H1 (cell line): Measurements from ENCODE around the gene AKR1B1. TPM values are rescaled to one million over a fixed set of nuclear protein-coding genes. Genes with fewer than 3 reads are reported as not detected.

Experiments
- CTCF ChIA-PET: fragments of 300-600 bp; sonication (Branson Sonifier 250); formaldehyde crosslinking; loops from one replicate; lab custom pipeline; 2021; ENCODE audit not compliant: partially characterized antibody; lab: Charles Lee
- POLR2A ChIA-PET: fragments of 300-600 bp; sonication (Branson Sonifier 250); formaldehyde crosslinking; loops from one replicate; lab custom pipeline; 2021; ENCODE audit warnings: inconsistent platforms; ENCODE audit not compliant: partially characterized antibody; lab: Charles Lee
- DNase-seq, 2 experiments: peaks; one replicate each; pipeline versions ENCODE4 v3.0.0 to v3.0.0-alpha.2; 2010 to 2022; ENCODE audit warnings: low spot score in 2 of 2, low read depth in 1 of 2, mixed read lengths in 1 of 2
- FAIRE-seq: peaks from 2 replicates; lab custom pipeline; 2011; peaks lifted over from hg19 to GRCh38; lab: Jason Lieb, UNC
- H2AFZ ChIP-seq: 2 replicates; pipeline ENCODE4 v1.8.1; 2012; ENCODE audit warnings: low read length, inconsistent platforms
- H2AK5ac ChIP-seq: 2 replicates; pipeline ENCODE4 v1.6.1; 2013; ENCODE audit warnings: low read depth, low read length
- H2BK120ac ChIP-seq: replicated peaks from 2 replicates; pipeline ENCODE3; 2013; ENCODE audit warnings: low read depth, low read length, inconsistent platforms
- H2BK12ac ChIP-seq: 2 replicates; pipeline ENCODE4 v1.6.1; 2013; ENCODE audit warnings: low read depth, low read length
- H2BK15ac ChIP-seq: 2 replicates; pipeline ENCODE4 v1.6.1; 2013; ENCODE audit warnings: low read length
- H2BK20ac ChIP-seq: 2 replicates; pipeline ENCODE4 v1.6.1; 2013; ENCODE audit warnings: low read length
- H2BK5ac ChIP-seq: 2 replicates; pipeline ENCODE4 v1.6.1; 2013; ENCODE audit warnings: low read depth, low read length
- H3K14ac ChIP-seq: 2 replicates; pipeline ENCODE4 v1.6.1; 2013; ENCODE audit warnings: inconsistent platforms; ENCODE audit not compliant: insufficient read length
- H3K18ac ChIP-seq: 2 replicates; pipeline ENCODE4 v1.6.1; 2013; ENCODE audit warnings: low read length; ENCODE audit errors: extremely low read depth
- H3K23ac ChIP-seq: 2 replicates; pipeline ENCODE4 v1.6.1; 2013; ENCODE audit warnings: inconsistent platforms; ENCODE audit not compliant: insufficient read length
- H3K23me2 ChIP-seq: 2 replicates; pipeline ENCODE4 v1.6.1; 2013; ENCODE audit warnings: low read depth, low read length
- H3K27ac ChIP-seq: 2 replicates; pipeline ENCODE4 v1.6.1; 2011; ENCODE audit warnings: low read depth, low read length, inconsistent platforms
- H3K27me3 ChIP-seq, 4 experiments: replicated peaks in 1 of 4; 1 replicate in 1 of 4; 2 replicates in 3 of 4; pipeline versions ENCODE4 v1.6.1 to v1.8.1; 2011 to 2013; ENCODE audit warnings: low read length in 3 of 4, mild to moderate bottlenecking in 3 of 4, inconsistent platforms in 2 of 4, mixed read lengths in 2 of 4, moderate library complexity in 1 of 4; ENCODE audit not compliant: control insufficient read depth in 3 of 4, insufficient read depth in 3 of 4; ENCODE audit errors: extremely low read depth in 1 of 4
- H3K36me3 ChIP-seq, 4 experiments: 2 replicates each; pipeline versions ENCODE4 v1.6.1 to v1.8.1; 2011 to 2013; ENCODE audit warnings: mild to moderate bottlenecking in 4 of 4, low read length in 3 of 4, moderate library complexity in 2 of 4, control low read depth in 1 of 4, inconsistent platforms in 1 of 4; ENCODE audit not compliant: insufficient read depth in 4 of 4, control insufficient read depth in 2 of 4
- H3K4ac ChIP-seq: replicated peaks from 2 replicates; pipeline ENCODE3; 2013; ENCODE audit warnings: low read length, low read depth, mixed read lengths, inconsistent platforms; ENCODE audit not compliant: insufficient read length
- H3K4me1 ChIP-seq, 4 experiments: replicated peaks in 1 of 4; 1 replicate in 1 of 4; 2 replicates in 3 of 4; pipeline versions ENCODE4 v1.6.1 to v1.8.1; 2011 to 2013; ENCODE audit warnings: low read length in 3 of 4, inconsistent platforms in 2 of 4, mixed read lengths in 1 of 4; ENCODE audit not compliant: insufficient read depth in 4 of 4, control insufficient read depth in 3 of 4
- H3K4me2 ChIP-seq, 2 experiments: 2 replicates each; pipeline versions ENCODE4 v1.6.1 to v1.8.1; 2011 to 2013; ENCODE audit warnings: low read depth in 2 of 2, low read length in 2 of 2, control low read depth in 1 of 2, inconsistent platforms in 1 of 2, mild to moderate bottlenecking in 1 of 2; ENCODE audit not compliant: insufficient read depth in 1 of 2
- H3K4me3 ChIP-seq, 4 experiments: fragments of 200-600, 300-600 bp in 1 of 4; sonication (generic), shearing (Covaris generic), sonication (Bioruptor Twin) in 1 of 4; 2 replicates each; pipeline versions ENCODE4 v1.5.1 to v1.8.1; 2011 to 2016; ENCODE audit warnings: low read length in 4 of 4, low read depth in 3 of 4, control low read depth in 2 of 4, inconsistent platforms in 2 of 4, mild to moderate bottlenecking in 2 of 4, mixed read lengths in 1 of 4, moderate library complexity in 1 of 4; ENCODE audit not compliant: insufficient read depth in 2 of 4; ENCODE audit errors: extremely low read depth in 1 of 4
- H3K56ac ChIP-seq: replicated peaks from 2 replicates; pipeline ENCODE3; 2013; ENCODE audit warnings: low read depth, mild to moderate bottlenecking, mixed read lengths, low read length, inconsistent platforms; ENCODE audit not compliant: insufficient read length
- H3K79me1 ChIP-seq: 2 replicates; pipeline ENCODE4 v1.6.1; 2013; ENCODE audit warnings: low read depth, low read length, control low read depth
- H3K79me2 ChIP-seq, 2 experiments: 2 replicates each; pipeline versions ENCODE4 v1.6.1 to v1.8.1; 2012 to 2013; ENCODE audit warnings: low read length in 2 of 2, mild to moderate bottlenecking in 2 of 2, inconsistent platforms in 1 of 2; ENCODE audit not compliant: insufficient read depth in 2 of 2, control insufficient read depth in 1 of 2
- H3K9ac ChIP-seq, 4 experiments: replicated peaks in 1 of 4; 1 replicate in 1 of 4; 2 replicates in 3 of 4; pipeline versions ENCODE4 v1.6.1 to v1.8.1; 2011 to 2013; ENCODE audit warnings: low read depth in 3 of 4, low read length in 3 of 4, control low read depth in 2 of 4, mild to moderate bottlenecking in 2 of 4, moderate library complexity in 2 of 4, inconsistent platforms in 1 of 4; ENCODE audit errors: extremely low read depth in 1 of 4
- H3K9me3 ChIP-seq, 2 experiments: 2 replicates each; pipeline versions ENCODE4 v1.6.1 to v1.8.1; 2012 to 2013; ENCODE audit warnings: mild to moderate bottlenecking in 2 of 2, moderate library complexity in 2 of 2, control low read depth in 1 of 2, inconsistent platforms in 1 of 2, low read depth in 1 of 2, low read length in 1 of 2, mixed read lengths in 1 of 2; ENCODE audit not compliant: insufficient read depth in 2 of 2
- H4K20me1 ChIP-seq, 2 experiments: replicated peaks in 1 of 2; 2 replicates each; pipeline versions ENCODE3 to v1.8.1; 2011 to 2013; ENCODE audit warnings: inconsistent platforms in 2 of 2, low read length in 2 of 2, mild to moderate bottlenecking in 1 of 2; ENCODE audit not compliant: insufficient read depth in 2 of 2, control insufficient read depth in 1 of 2
- H4K5ac ChIP-seq: 2 replicates; pipeline ENCODE4 v1.6.1; 2013; ENCODE audit warnings: low read length, low read depth, mixed read lengths, inconsistent platforms; ENCODE audit not compliant: insufficient read length
- H4K8ac ChIP-seq: 2 replicates; pipeline ENCODE4 v1.8.0; 2013; ENCODE audit warnings: mild to moderate bottlenecking, moderate library complexity, low read length, inconsistent platforms; ENCODE audit not compliant: insufficient read depth; ENCODE audit errors: extremely low read depth
- H4K91ac ChIP-seq: replicated peaks from 2 replicates; pipeline ENCODE3; 2013; ENCODE audit warnings: low read length, mixed read lengths, inconsistent platforms; ENCODE audit not compliant: insufficient read length
- EGR1 ChIP-seq: IDR thresholded peaks from 2 replicates; pipeline ENCODE4 v1.6.1; 2011; ENCODE audit warnings: low read depth, low read length, borderline replicate concordance
- EZH2 ChIP-seq: fragments of 200-600 bp; sonication (generic); IDR thresholded peaks from 2 replicates; pipeline ENCODE4 v1.7.1; 2012; ENCODE audit warnings: low read depth, mild to moderate bottlenecking, moderate library complexity, low read length, inconsistent platforms; ENCODE audit not compliant: severe bottlenecking
- GABPA ChIP-seq: IDR thresholded peaks from 2 replicates; pipeline ENCODE4 v1.6.1; 2011; ENCODE audit warnings: mild to moderate bottlenecking, low read length, moderate library complexity, borderline replicate concordance; ENCODE audit not compliant: insufficient read depth
- SUZ12 ChIP-seq: fragments of 200-600 bp; sonication (generic); IDR thresholded peaks from 2 replicates; pipeline ENCODE4 v1.6.1; 2012; ENCODE audit warnings: mild to moderate bottlenecking, inconsistent platforms, low read length, moderate library complexity, mixed read lengths
- WGBS, 2 experiments: shearing (Covaris generic) in 1 of 2; methylation state at CpG; one replicate each; pipeline versions ENCODE4 v1.1.6 to v1.1.7; 2013 to 2015; ENCODE audit warnings: low lambda C conversion rate in 2 of 2, mixed read lengths in 2 of 2, inconsistent platforms in 1 of 2, low coverage in 1 of 2, missing lambda C conversion rate in 1 of 2; ENCODE audit not compliant: insufficient replicate concordance in 2 of 2, insufficient coverage in 1 of 2, insufficient read length in 1 of 2; ENCODE audit errors: extremely low coverage in 1 of 2, missing lambda C conversion rate in 1 of 2; 5-methylcytosine and 5-hydroxymethylcytosine counted together
- polyA plus RNA-seq, 7 experiments: library from polyadenylated mRNA; depleted of rRNA in 3 of 7; stranded (reverse) in 5 of 7; unstranded in 2 of 7; fragments of >200 nt in 5 of 7; fragments of 200-250 nt in 2 of 7; gene quantifications; 1 replicate in 5 of 7; 2 replicates in 1 of 7; 4 replicates in 1 of 7; pipeline versions ENCODE4 v1.2.1 to v1.2.3, GENCODE V29; 2011 to 2013; ENCODE audit warnings: missing spikeins in 2 of 7, mixed read lengths in 2 of 7
- total RNA-seq: library from RNA; stranded (reverse); fragmentation: NEBNext Ultra II Directional; extraction: Animal tissue kit (Norgen Biotek cat#: 25700); gene quantifications from 2 replicates; pipeline ENCODE4 v1.2.1, GENCODE V29; 2021
- TF ChIP-seq, protein P1 (sequence below): IDR thresholded peaks from 2 replicates; pipeline ENCODE4 v1.6.1; 2012; ENCODE audit warnings: low read length, inconsistent platforms
- TF ChIP-seq, protein P2 (sequence below): IDR thresholded peaks from 2 replicates; pipeline ENCODE4 v1.6.1; 2012; ENCODE audit warnings: inconsistent platforms

Gene AKR1B1
- total and polyA plus RNA-seq, 2 of the 8 experiments (the other 6 are each of a cell fraction or from before 2014, with no cell fraction given), result 195 to 273 TPM

DNA sequence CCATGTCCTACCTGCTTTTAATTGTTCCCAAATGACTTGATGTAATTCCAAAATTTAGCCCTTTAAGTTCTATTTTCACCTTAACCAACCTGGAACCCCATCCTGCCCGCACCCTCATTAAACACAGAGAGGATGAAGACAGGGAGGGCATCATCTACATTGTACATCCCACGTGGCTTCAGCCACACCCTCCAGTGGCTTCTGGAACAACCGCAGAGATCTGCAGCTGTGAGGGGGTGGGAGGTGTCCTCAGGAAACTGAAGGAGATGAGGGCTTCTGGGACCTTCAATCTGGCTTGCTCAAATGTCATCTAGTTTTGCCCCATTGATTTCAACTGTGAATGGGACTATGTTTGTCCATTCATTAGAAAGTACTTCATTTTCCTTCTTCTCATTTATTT, 39.0 kb downstream of the AKR1B1 start:
- Histone ChIP-seq H4K91ac (no peak overlapping the region), H3K9ac (no peak overlapping the region), H2AK5ac (no peak overlapping the region), H3K23me2 (no peaks in the 10 kb centered on the region), H3K27ac (no peak overlapping the region), H3K4ac (no peak overlapping the region), H3K79me1 (no peaks in the 10 kb centered on the region), H3K4me3 (no peak overlapping the region), H4K5ac (no peak overlapping the region), H3K23ac (no peak overlapping the region), H3K27me3 (no peaks in the 10 kb centered on the region), H2BK20ac (no peak overlapping the region), H3K14ac (no peak overlapping the region), H4K20me1 (no peaks in the 10 kb centered on the region), H2AFZ (no peak overlapping the region), H3K18ac (no peak overlapping the region), H3K79me2 (no peaks in the 10 kb centered on the region), H4K8ac (no peak overlapping the region), H2BK12ac (no peak overlapping the region), H2BK120ac (no peak overlapping the region), H3K9me3 (no peaks in the 10 kb centered on the region), H3K4me2 (no peak overlapping the region), H3K56ac (no peak overlapping the region), H3K36me3 (no peaks in the 10 kb centered on the region), H3K4me1 (no peaks in the 10 kb centered on the region), H2BK5ac (no peak overlapping the region), H2BK15ac (no peak overlapping the region)
- no peak for DNase-seq
- FAIRE-seq, result no peak
- 73% methylated on average over 3 of the region's 3 CpGs; no CpG with 5 or more reads in 1 of the 2 experiments for WGBS, 2 experiments
- TF ChIP-seq GABPA (no peak), SUZ12 (no peak), EZH2 (no peak), EGR1 (no peak)
- TF ChIP-seq, protein P1, sequence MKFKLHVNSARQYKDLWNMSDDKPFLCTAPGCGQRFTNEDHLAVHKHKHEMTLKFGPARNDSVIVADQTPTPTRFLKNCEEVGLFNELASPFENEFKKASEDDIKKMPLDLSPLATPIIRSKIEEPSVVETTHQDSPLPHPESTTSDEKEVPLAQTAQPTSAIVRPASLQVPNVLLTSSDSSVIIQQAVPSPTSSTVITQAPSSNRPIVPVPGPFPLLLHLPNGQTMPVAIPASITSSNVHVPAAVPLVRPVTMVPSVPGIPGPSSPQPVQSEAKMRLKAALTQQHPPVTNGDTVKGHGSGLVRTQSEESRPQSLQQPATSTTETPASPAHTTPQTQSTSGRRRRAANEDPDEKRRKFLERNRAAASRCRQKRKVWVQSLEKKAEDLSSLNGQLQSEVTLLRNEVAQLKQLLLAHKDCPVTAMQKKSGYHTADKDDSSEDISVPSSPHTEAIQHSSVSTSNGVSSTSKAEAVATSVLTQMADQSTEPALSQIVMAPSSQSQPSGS, result no peak
- TF ChIP-seq, protein P2, sequence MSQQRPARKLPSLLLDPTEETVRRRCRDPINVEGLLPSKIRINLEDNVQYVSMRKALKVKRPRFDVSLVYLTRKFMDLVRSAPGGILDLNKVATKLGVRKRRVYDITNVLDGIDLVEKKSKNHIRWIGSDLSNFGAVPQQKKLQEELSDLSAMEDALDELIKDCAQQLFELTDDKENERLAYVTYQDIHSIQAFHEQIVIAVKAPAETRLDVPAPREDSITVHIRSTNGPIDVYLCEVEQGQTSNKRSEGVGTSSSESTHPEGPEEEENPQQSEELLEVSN, result no peak
- ChIA-PET POLR2A (no interaction called here), CTCF (interaction anchor here (0.8 to 3.6 kb wide), 21 partner anchors 8 to 430 kb away, joined by 3 to 20 read pairs (median 4); no protein-coding TSS in a partner anchor)
